Keratinocyte (primary cell): ENCODE data around the gene MISP. TPM values are rescaled to one million over a fixed set of nuclear protein-coding genes. Genes with fewer than 3 reads are reported as not detected.

Experiments used
- DNase-seq: peaks from one replicate; pipeline ENCODE4 v3.0.0-alpha.2; 2011; ENCODE audit warnings: low read depth, missing footprints, low spot score
- FAIRE-seq: peaks from 2 replicates; lab custom pipeline; 2011; peaks lifted over from hg19 to GRCh38; lab: Jason Lieb, UNC
- H2AFZ ChIP-seq: 2 replicates; pipeline ENCODE4 v1.6.0; 2012; ENCODE audit warnings: low read length, control low read depth, inconsistent platforms; ENCODE audit not compliant: control insufficient read depth
- H3K27ac ChIP-seq: 2 replicates; pipeline ENCODE4 v1.5.1; 2011; ENCODE audit warnings: low read length; ENCODE audit not compliant: control insufficient read depth, insufficient read depth
- H3K27me3 ChIP-seq: 3 replicates; pipeline ENCODE4 v1.6.0; 2011; ENCODE audit warnings: low read length; ENCODE audit not compliant: control insufficient read depth, insufficient read depth; ENCODE audit errors: extremely low read depth
- H3K36me3 ChIP-seq, 2 experiments: 2 replicates in 1 of 2; 3 replicates in 1 of 2; pipeline ENCODE4 v1.5.1; 2011; ENCODE audit warnings: low read length in 2 of 2, mild to moderate bottlenecking in 1 of 2; ENCODE audit not compliant: control insufficient read depth in 2 of 2, insufficient read depth in 2 of 2; ENCODE audit errors: extremely low read depth in 1 of 2
- H3K4me1 ChIP-seq: 3 replicates; pipeline ENCODE4 v1.5.1; 2011; ENCODE audit warnings: low read length; ENCODE audit not compliant: control insufficient read depth, insufficient read depth; ENCODE audit errors: extremely low read depth
- H3K4me2 ChIP-seq: 3 replicates; pipeline ENCODE4 v1.6.0; 2011; ENCODE audit warnings: low read depth, low read length; ENCODE audit not compliant: control insufficient read depth, insufficient read depth; ENCODE audit errors: extremely low read depth
- H3K4me3 ChIP-seq, 3 experiments: fragments of 200-600 bp in 1 of 3; sonication (generic) in 1 of 3; 2 replicates in 2 of 3; 3 replicates in 1 of 3; pipeline ENCODE4 v1.5.1; 2011 to 2016; ENCODE audit warnings: low read length in 3 of 3, mild to moderate bottlenecking in 3 of 3, control low read depth in 2 of 3, inconsistent platforms in 1 of 3, low read depth in 1 of 3, mixed read lengths in 1 of 3, mixed run types in 1 of 3, moderate library complexity in 1 of 3; ENCODE audit not compliant: control insufficient read depth in 2 of 3, insufficient read depth in 2 of 3; ENCODE audit errors: extremely low read depth in 1 of 3
- H3K79me2 ChIP-seq: 2 replicates; pipeline ENCODE4 v1.6.0; 2012; ENCODE audit warnings: low read length; ENCODE audit not compliant: control insufficient read depth, insufficient read depth
- H3K9ac ChIP-seq: 3 replicates; pipeline ENCODE4 v1.6.0; 2011; ENCODE audit warnings: low read length; ENCODE audit not compliant: control insufficient read depth, insufficient read depth; ENCODE audit errors: extremely low read depth
- H3K9me1 ChIP-seq: 3 replicates; pipeline ENCODE4 v1.6.0; 2011; ENCODE audit warnings: low read length; ENCODE audit not compliant: control insufficient read depth, insufficient read depth; ENCODE audit errors: extremely low read depth
- H3K9me3 ChIP-seq: 2 replicates; pipeline ENCODE4 v1.5.1; 2012; ENCODE audit warnings: low read depth, low read length; ENCODE audit not compliant: control insufficient read depth
- H4K20me1 ChIP-seq: 3 replicates; pipeline ENCODE4 v1.6.0; 2011; ENCODE audit warnings: low read length; ENCODE audit not compliant: control insufficient read depth, insufficient read depth; ENCODE audit errors: extremely low read depth
- CTCF ChIP-seq, 3 experiments: IDR thresholded peaks in 1 of 3; conservative IDR thresholded peaks in 1 of 3; optimal IDR thresholded peaks in 1 of 3; 2 replicates in 2 of 3; 3 replicates in 1 of 3; pipeline versions ENCODE3 to v1.5.1; 2011; ENCODE audit warnings: low read length in 3 of 3, mild to moderate bottlenecking in 3 of 3, moderate library complexity in 2 of 3, control low read depth in 1 of 3, inconsistent platforms in 1 of 3; ENCODE audit not compliant: insufficient read depth in 2 of 3; ENCODE audit errors: extremely low read depth in 1 of 3
- EZH2 ChIP-seq: IDR thresholded peaks from one replicate; pipeline ENCODE4 v1.6.1; 2012; ENCODE audit warnings: inconsistent platforms, mild to moderate bottlenecking, low read length, moderate library complexity
- dilution Hi-C: fragments of 300-500 bp; cut with MboI; formaldehyde crosslinking; loops from one replicate; pipeline ENCODE4 v1.7.0; 2020; ENCODE audit warnings: low sequenced_read_pairs; ENCODE audit not compliant: extremely low pct_ligation_motif_present
- polyA plus RNA-seq, 5 experiments: library from polyadenylated mRNA; depleted of rRNA in 3 of 5; stranded (reverse) in 3 of 5; stranded (forward) in 1 of 5; unstranded in 1 of 5; fragments of >200 nt; gene quantifications; 1 replicate in 1 of 5; 2 replicates in 3 of 5; 3 replicates in 1 of 5; pipeline versions ENCODE4 v1.2.1 to v1.2.3, GENCODE V29; 2011 to 2012; ENCODE audit warnings: missing spikeins in 2 of 5, low read depth in 1 of 5, low replicate concordance in 1 of 5

The MISP gene
- polyA plus RNA-seq, 1 donor (not counting 4 experiments of a cell fraction or from before 2014, with no cell fraction given) = 17.5 TPM

- FAIRE-seq = no peak
- peaks cover 55% of the 10 kb centered on the region for H4K20me1 ChIP-seq
- no peaks in the 10 kb centered on the region for H3K4me1 ChIP-seq
- H3K79me2 ChIP-seq = peaks cover 57% of the 10 kb centered on the region
- H2AFZ ChIP-seq = no peak overlapping the region
- H3K27me3 ChIP-seq = no peaks in the 10 kb centered on the region
- no peak for DNase-seq
- H3K27ac ChIP-seq = no peak overlapping the region
- H3K9ac ChIP-seq = no peak overlapping the region
- dilution Hi-C loops = no loop called here
- H3K4me3 ChIP-seq = no peak overlapping the region
- H3K9me1 ChIP-seq = no peaks in the 10 kb centered on the region
- no peak overlapping the region for H3K4me2 ChIP-seq
- no peak for TF ChIP-seq EZH2
- TF ChIP-seq CTCF (optimal IDR thresholded peaks at IDR 0.05 in 1 of 3, IDR thresholded peaks at IDR 0.05 in 1 of 3, conservative IDR thresholded peaks at IDR 0.05 in 1 of 3; ENCODE audit: extremely low read depth in 1 of 3, insufficient read depth in 2 of 3, low read length in 3 of 3) = no peak
- no peaks in the 10 kb centered on the region for H3K9me3 ChIP-seq
- H3K36me3 ChIP-seq = peaks cover 32 to 61% of the 10 kb centered on the region in 2 experiments
Measured at GRCh38 chr19:808423-808775, 57.5 kb downstream of the MISP start.

- Histone ChIP-seq H4K20me1 (peaks cover 39% of the 10 kb centered on the region), H3K36me3 (peaks cover 20 to 43% of the 10 kb centered on the region in 2 experiments), H3K79me2 (peaks cover 38% of the 10 kb centered on the region)
Measured at GRCh38 chr19:810077-810855, 59.4 kb downstream of the MISP start.

More at GRCh38 chr19:810077-810855, 59.4 kb downstream of the MISP start:
- Histone ChIP-seq H3K4me1 (no peaks in the 10 kb centered on the region), H3K4me2 (no peak overlapping the region), H3K27me3 (no peaks in the 10 kb centered on the region), H3K9me1 (no peaks in the 10 kb centered on the region), H3K9ac (no peak overlapping the region), H3K9me3 (no peaks in the 10 kb centered on the region), H2AFZ (no peak overlapping the region), H3K4me3 (no peak overlapping the region), H3K27ac (no peak overlapping the region)
- dilution Hi-C loops = no loop called here
- no peak for FAIRE-seq
- no peak for TF ChIP-seq CTCF (optimal IDR thresholded peaks at IDR 0.05 in 1 of 3, IDR thresholded peaks at IDR 0.05 in 1 of 3, conservative IDR thresholded peaks at IDR 0.05 in 1 of 3; ENCODE audit: extremely low read depth in 1 of 3, insufficient read depth in 2 of 3, low read length in 3 of 3)
- TF ChIP-seq EZH2 = no peak
- no peak for DNase-seq
